ENCODE measurements around the gene KCNJ9. TPM values are rescaled to one million over a fixed set of nuclear protein-coding genes. Genes with fewer than 3 reads are reported as not detected.

The KCNJ9 gene
- total RNA-seq, 1 donor from 2014 or later, result not detected

- no peak overlapping the region for H3K4me3 Mint-ChIP-seq (ENCODE audit: unreplicated experiment)
- H3K36me3 Mint-ChIP-seq (ENCODE audit: unreplicated experiment), result no peaks in the 10 kb centered on the region
- DNase-seq (ENCODE audit: extremely low spot score, unreplicated experiment), result no peak
- no peaks in the 10 kb centered on the region for H3K9me3 Mint-ChIP-seq (ENCODE audit: unreplicated experiment)
- TF ChIP-seq CTCF (IDR thresholded peaks at IDR 0.05), result no peak
- no peak overlapping the region for H3K27ac Mint-ChIP-seq (ENCODE audit: unreplicated experiment)
- peaks cover 16% of the 10 kb centered on the region for H3K27me3 Mint-ChIP-seq (ENCODE audit: unreplicated experiment)
- peaks cover 15% of the 10 kb centered on the region for H3K4me1 Mint-ChIP-seq (ENCODE audit: unreplicated experiment)
Observed at GRCh38 chr1:160127381-160127780, 46.0 kb downstream of the KCNJ9 start.

GRCh38 chr1:160127865-160128523 is 46.7 kb downstream of the KCNJ9 start:
- no peaks in the 10 kb centered on the region for H3K36me3 Mint-ChIP-seq (ENCODE audit: unreplicated experiment)
- DNase-seq (ENCODE audit: extremely low spot score, unreplicated experiment), result no peak
- H3K9me3 Mint-ChIP-seq (ENCODE audit: unreplicated experiment), result no peaks in the 10 kb centered on the region

DNA sequence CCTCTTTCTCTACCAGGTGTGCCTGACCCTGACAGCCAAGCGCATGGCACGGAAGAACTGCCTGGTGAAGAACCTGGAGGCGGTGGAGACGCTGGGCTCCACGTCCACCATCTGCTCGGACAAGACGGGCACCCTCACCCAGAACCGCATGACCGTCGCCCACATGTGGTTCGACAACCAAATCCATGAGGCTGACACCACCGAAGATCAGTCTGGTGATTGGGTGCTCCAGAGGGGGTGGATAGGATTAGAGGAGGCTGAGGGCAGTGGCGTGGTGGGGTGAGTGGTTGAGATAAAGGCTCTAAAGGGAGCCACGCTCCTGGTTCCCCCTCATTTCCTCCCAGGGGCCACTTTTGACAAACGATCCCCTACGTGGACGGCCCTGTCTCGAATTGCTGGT is 47.3 kb downstream of the KCNJ9 start:
- TF ChIP-seq CTCF (IDR thresholded peaks at IDR 0.05), result no peak
- H3K27ac Mint-ChIP-seq (ENCODE audit: unreplicated experiment), result no peak overlapping the region
- no peaks in the 10 kb centered on the region for H3K9me3 Mint-ChIP-seq (ENCODE audit: unreplicated experiment)
- H3K4me3 Mint-ChIP-seq (ENCODE audit: unreplicated experiment), result no peak overlapping the region
- peaks cover 29% of the 10 kb centered on the region for H3K27me3 Mint-ChIP-seq (ENCODE audit: unreplicated experiment)
- H3K36me3 Mint-ChIP-seq (ENCODE audit: unreplicated experiment), result no peaks in the 10 kb centered on the region
- no peak for DNase-seq (ENCODE audit: extremely low spot score, unreplicated experiment)
- H3K4me1 Mint-ChIP-seq (ENCODE audit: unreplicated experiment), result peaks cover 15% of the 10 kb centered on the region

More at GRCh38 chr1:160127865-160128523, 46.7 kb downstream of the KCNJ9 start:
- Mint-ChIP-seq H3K4me1 (ENCODE audit: unreplicated experiment) (peaks cover 15% of the 10 kb centered on the region), H3K4me3 (ENCODE audit: unreplicated experiment) (no peak overlapping the region), H3K27ac (ENCODE audit: unreplicated experiment) (no peak overlapping the region), H3K27me3 (ENCODE audit: unreplicated experiment) (peaks cover 22% of the 10 kb centered on the region)
- no peak for TF ChIP-seq CTCF (IDR thresholded peaks at IDR 0.05)

DNA sequence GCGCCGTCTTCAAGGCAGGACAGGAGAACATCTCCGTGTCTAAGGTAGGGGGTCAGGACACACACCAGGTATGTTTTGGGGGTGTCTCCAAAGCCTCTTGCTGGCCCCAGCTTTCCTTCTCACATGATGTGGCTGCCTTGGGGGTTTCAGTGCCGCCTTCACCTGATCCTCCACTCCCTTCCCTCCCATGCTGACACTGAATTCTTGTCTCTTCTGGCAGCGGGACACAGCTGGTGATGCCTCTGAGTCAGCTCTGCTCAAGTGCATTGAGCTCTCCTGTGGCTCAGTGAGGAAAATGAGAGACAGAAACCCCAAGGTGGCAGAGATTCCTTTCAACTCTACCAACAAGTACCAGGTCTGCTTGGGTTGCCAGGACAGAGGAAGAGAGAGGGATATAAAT is 47.7 kb downstream of the KCNJ9 start:
- Mint-ChIP-seq H3K36me3 (ENCODE audit: unreplicated experiment) (no peaks in the 10 kb centered on the region), H3K4me3 (ENCODE audit: unreplicated experiment) (no peak overlapping the region), H3K9me3 (ENCODE audit: unreplicated experiment) (no peaks in the 10 kb centered on the region), H3K27me3 (ENCODE audit: unreplicated experiment) (peaks cover 31% of the 10 kb centered on the region), H3K4me1 (ENCODE audit: unreplicated experiment) (peaks cover 14% of the 10 kb centered on the region), H3K27ac (ENCODE audit: unreplicated experiment) (no peak overlapping the region)
- DNase-seq (ENCODE audit: extremely low spot score, unreplicated experiment), result no peak
- no peak for TF ChIP-seq CTCF (IDR thresholded peaks at IDR 0.05)

- peaks cover 31% of the 10 kb centered on the region for H3K27me3 Mint-ChIP-seq (ENCODE audit: unreplicated experiment)
- H3K9me3 Mint-ChIP-seq (ENCODE audit: unreplicated experiment), result no peaks in the 10 kb centered on the region
- no peaks in the 10 kb centered on the region for H3K36me3 Mint-ChIP-seq (ENCODE audit: unreplicated experiment)
- no peak overlapping the region for H3K4me3 Mint-ChIP-seq (ENCODE audit: unreplicated experiment)
- no peak for DNase-seq (ENCODE audit: extremely low spot score, unreplicated experiment)
- no peak overlapping the region for H3K27ac Mint-ChIP-seq (ENCODE audit: unreplicated experiment)
- H3K4me1 Mint-ChIP-seq (ENCODE audit: unreplicated experiment), result peaks cover 10% of the 10 kb centered on the region
- no peak for TF ChIP-seq CTCF (IDR thresholded peaks at IDR 0.05)
Observed at GRCh38 chr1:160129558-160129957, 48.2 kb downstream of the KCNJ9 start.
